GM23338 (cell line): ENCODE results near the gene KDM7A. TPM values are rescaled to one million over a fixed set of nuclear protein-coding genes. Genes with fewer than 3 reads are reported as not detected.

ENCODE experiments used
- ATAC-seq: fragments of 200-7000 bp; cut with Tn5 transposase; 3 replicates; pipeline ENCODE4 v1.9.1; 2020
- DNase-seq: peaks from one replicate; pipeline ENCODE4 v3.0.0-alpha.2; 2015; ENCODE audit warnings: low spot score
- H2AFZ ChIP-seq: fragments of 200-600 bp; sonication (generic); 2 replicates; pipeline ENCODE4 v1.8.0; 2016; ENCODE audit warnings: antibody characterized with exemption, mild to moderate bottlenecking, moderate library complexity
- H3F3A ChIP-seq: fragments of 200-600 bp; sonication (generic); replicated peaks from 2 replicates; pipeline ENCODE4 v1.8.0; 2017; ENCODE audit warnings: antibody characterized with exemption, mixed run types, low read depth
- H3K27ac ChIP-seq: fragments of 200-600 bp; sonication (generic); 2 replicates; pipeline ENCODE4 v1.6.1; 2016; ENCODE audit warnings: low read depth
- H3K27me3 ChIP-seq: fragments of 200-600 bp; sonication (generic); 2 replicates; pipeline ENCODE4 v1.8.0; 2016; ENCODE audit warnings: mild to moderate bottlenecking, mixed run types, moderate library complexity; ENCODE audit not compliant: insufficient read depth
- H3K36me3 ChIP-seq: fragments of 200-600 bp; sonication (generic); 2 replicates; pipeline ENCODE4 v1.8.0; 2016; ENCODE audit warnings: mild to moderate bottlenecking; ENCODE audit not compliant: insufficient read depth
- H3K4me1 ChIP-seq: fragments of 200-600 bp; sonication (generic); 2 replicates; pipeline ENCODE4 v1.8.0; 2016; ENCODE audit warnings: mild to moderate bottlenecking, moderate library complexity; ENCODE audit not compliant: insufficient read depth
- H3K4me2 ChIP-seq: fragments of 200-600 bp; sonication (generic); 2 replicates; pipeline ENCODE4 v1.7.1; 2017; ENCODE audit warnings: mixed run types
- H3K4me3 ChIP-seq: fragments of 200-600 bp; sonication (generic); 2 replicates; pipeline ENCODE4 v1.6.1; 2016; ENCODE audit warnings: mixed run types
- H3K79me2 ChIP-seq: fragments of 200-600 bp; sonication (generic); replicated peaks from 2 replicates; pipeline ENCODE4 v1.8.0; 2017; ENCODE audit warnings: mild to moderate bottlenecking; ENCODE audit not compliant: insufficient read depth
- H3K9me2 ChIP-seq: fragments of 200-600 bp; sonication (generic); 2 replicates; pipeline ENCODE4 v1.8.0; 2017; ENCODE audit not compliant: insufficient read depth
- H4K20me1 ChIP-seq: fragments of 200-600 bp; sonication (generic); replicated peaks from 2 replicates; pipeline ENCODE4 v1.8.0; 2017; ENCODE audit warnings: mild to moderate bottlenecking; ENCODE audit not compliant: insufficient read depth
- H3K27ac Mint-ChIP-seq: 2 replicates; pipeline ENCODE4 v1.8.0; 2020; ENCODE audit warnings: inconsistent platforms, mild to moderate bottlenecking, moderate library complexity, mixed read lengths
- H3K27me3 Mint-ChIP-seq: 3 replicates; pipeline ENCODE4 v1.8.0; 2022; ENCODE audit warnings: low read depth, mild to moderate bottlenecking, moderate library complexity, mixed read lengths, inconsistent platforms; ENCODE audit not compliant: insufficient read depth, poor library complexity
- H3K36me3 Mint-ChIP-seq: 3 replicates; pipeline ENCODE4 v1.8.0; 2021; ENCODE audit warnings: low read depth, mild to moderate bottlenecking, inconsistent platforms, moderate library complexity, mixed read lengths
- H3K4me1 Mint-ChIP-seq: 3 replicates; pipeline ENCODE4 v1.8.0; 2020; ENCODE audit warnings: mild to moderate bottlenecking, inconsistent platforms, mixed read lengths
- H3K4me3 Mint-ChIP-seq: 3 replicates; pipeline ENCODE4 v1.8.0; 2021; ENCODE audit warnings: moderate library complexity, mild to moderate bottlenecking, inconsistent platforms, mixed read lengths
- H3K9me3 Mint-ChIP-seq: 3 replicates; pipeline ENCODE4 v1.8.0; 2020; ENCODE audit warnings: moderate library complexity, mild to moderate bottlenecking, inconsistent platforms, mixed read lengths
- CREB1 ChIP-seq: fragments of 250-450 bp; sonication (Bioruptor Pico); IDR thresholded peaks from 2 replicates; pipeline ENCODE4 v1.5.0; 2020; ENCODE audit warnings: low read depth, mild to moderate bottlenecking, moderate library complexity
- CTCF ChIP-seq, 2 experiments: fragments of 200-600 bp in 1 of 2; sonication (generic) in 1 of 2; conservative IDR thresholded peaks; 2 replicates each; pipeline versions ENCODE4 v1.5.1 to v1.6.1; 2016 to 2017; ENCODE audit warnings: antibody characterized with exemption in 2 of 2, low read depth in 2 of 2, mild to moderate bottlenecking in 2 of 2, moderate library complexity in 1 of 2
- EZH2 ChIP-seq: fragments of 200-600 bp; sonication (generic); IDR thresholded peaks from one replicate; pipeline ENCODE4 v1.8.0; 2017; ENCODE audit warnings: antibody characterized with exemption, mild to moderate bottlenecking, low read depth; ENCODE audit not compliant: unreplicated experiment
- EZH2phosphoT487 ChIP-seq: fragments of 200-600 bp; sonication (generic); IDR thresholded peaks from one replicate; pipeline ENCODE4 v1.8.1; 2018; ENCODE audit warnings: antibody characterized with exemption; ENCODE audit not compliant: unreplicated experiment
- JUNB ChIP-seq: IDR thresholded peaks from one replicate; pipeline ENCODE4 v1.6.1; 2016; ENCODE audit warnings: antibody characterized with exemption; ENCODE audit not compliant: unreplicated experiment
- NANOG ChIP-seq: IDR thresholded peaks from 2 replicates; pipeline ENCODE4 v1.6.1; 2016; ENCODE audit warnings: antibody characterized with exemption, borderline replicate concordance
- POLR2AphosphoS5 ChIP-seq: IDR thresholded peaks from 2 replicates; pipeline ENCODE4 v1.6.1; 2016; ENCODE audit warnings: antibody characterized with exemption, low read depth
- STAT1 ChIP-seq: IDR thresholded peaks from one replicate; pipeline ENCODE4 v1.6.1; 2016; ENCODE audit warnings: antibody characterized with exemption; ENCODE audit not compliant: unreplicated experiment
- ZNF114 ChIP-seq: fragments of 250-450 bp; sonication (Bioruptor Pico); IDR thresholded peaks from 2 replicates; pipeline ENCODE4 v1.5.0; 2020; ENCODE audit warnings: mild to moderate bottlenecking, moderate library complexity
- ZNF331 ChIP-seq: fragments of 250-450 bp; sonication (Bioruptor Pico); IDR thresholded peaks from 2 replicates; pipeline ENCODE4 v1.5.0; 2020; ENCODE audit warnings: low read depth, mild to moderate bottlenecking, moderate library complexity
- ZNF462 ChIP-seq: fragments of 250-450 bp; sonication (Bioruptor Pico); IDR thresholded peaks from 2 replicates; pipeline ENCODE4 v1.5.0; 2020; ENCODE audit warnings: mild to moderate bottlenecking, moderate library complexity
- polyA plus RNA-seq: library from polyadenylated mRNA; unstranded; fragments of >200 nt; fragmentation: Nextera tagmentation; extraction: Ambion mirVana; gene quantifications from 2 replicates; pipeline ENCODE4 v1.2.1, GENCODE V29; 2016
- total RNA-seq: library from RNA; depleted of rRNA; stranded (reverse); fragments of >200 nt; shearing (Covaris generic); gene quantifications from 2 replicates; pipeline ENCODE4 v1.2.3, GENCODE V29; 2014
- TF ChIP-seq, protein P1 (sequence below): IDR thresholded peaks from 2 replicates; pipeline ENCODE4 v1.6.1; 2016; ENCODE audit warnings: antibody characterized with exemption
- TF ChIP-seq, protein P2 (sequence below): IDR thresholded peaks from one replicate; pipeline ENCODE4 v1.6.1; 2018; ENCODE audit warnings: antibody characterized with exemption; ENCODE audit not compliant: unreplicated experiment

The KDM7A gene
- total and polyA plus RNA-seq, 2 experiments from 2014 or later, result 2.3 to 10.8 TPM

DNA sequence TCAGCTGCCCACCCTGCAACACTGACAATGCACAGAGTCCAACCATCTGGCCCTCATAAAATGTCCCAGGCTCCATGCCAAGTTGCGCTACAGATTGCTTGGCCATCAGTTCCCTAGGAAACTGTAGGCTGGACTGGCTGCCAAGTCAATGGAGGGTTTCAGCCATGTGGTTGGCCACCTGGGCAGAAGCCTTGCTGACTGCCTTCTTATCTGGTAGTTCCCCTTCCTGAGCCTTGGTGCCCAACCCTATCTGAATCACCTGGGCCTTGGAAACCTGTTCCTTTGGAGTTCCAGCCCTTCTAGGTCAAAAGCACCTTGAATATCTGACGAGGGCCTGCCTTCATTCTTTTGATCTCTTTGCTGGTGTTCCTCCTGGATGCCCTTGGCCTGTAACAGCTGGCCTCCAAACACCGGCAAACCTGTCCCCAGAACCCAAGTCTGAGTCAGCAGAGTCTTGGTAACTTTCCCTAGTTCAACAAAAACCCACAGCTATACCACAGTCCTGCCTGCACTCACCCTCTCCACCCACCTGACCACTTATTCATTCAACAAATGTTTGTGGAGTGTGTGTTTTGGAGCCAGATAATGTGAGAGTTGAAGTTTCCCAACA, 37.4 kb upstream of the KDM7A start:
- H3K9me2 ChIP-seq, result peaks cover 15% of the 10 kb centered on the region
- H3K36me3 Mint-ChIP-seq, result peaks cover 5% of the 10 kb centered on the region; the same call in 1 of the 3 replicates
- no peak overlapping the region for H3K27ac Mint-ChIP-seq
- no peaks in the 10 kb centered on the region for H3K79me2 ChIP-seq
- H3K4me2 ChIP-seq, result no peak overlapping the region
- H3K4me3 ChIP-seq, result no peak overlapping the region
- no peaks in the 10 kb centered on the region for H3F3A ChIP-seq
- no peak for DNase-seq
- no peak for ATAC-seq
- no peak overlapping the region for H2AFZ ChIP-seq
- H3K9me3 Mint-ChIP-seq, result peaks cover 14% of the 10 kb centered on the region; the same call in 2 of the 3 replicates
- no peak overlapping the region for H3K4me3 Mint-ChIP-seq
- H3K4me1 ChIP-seq, result no peaks in the 10 kb centered on the region
- no peak overlapping the region for H3K27ac ChIP-seq
- H3K27me3 Mint-ChIP-seq, result peaks cover 2% of the 10 kb centered on the region
- H4K20me1 ChIP-seq, result no peaks in the 10 kb centered on the region; the same call in 1 of the 2 replicates
- peaks cover 2% of the 10 kb centered on the region; the same call in 2 of the 3 replicates for H3K4me1 Mint-ChIP-seq
- H3K36me3 ChIP-seq, result no peaks in the 10 kb centered on the region
- no peaks in the 10 kb centered on the region for H3K27me3 ChIP-seq
- TF ChIP-seq, protein P1, sequence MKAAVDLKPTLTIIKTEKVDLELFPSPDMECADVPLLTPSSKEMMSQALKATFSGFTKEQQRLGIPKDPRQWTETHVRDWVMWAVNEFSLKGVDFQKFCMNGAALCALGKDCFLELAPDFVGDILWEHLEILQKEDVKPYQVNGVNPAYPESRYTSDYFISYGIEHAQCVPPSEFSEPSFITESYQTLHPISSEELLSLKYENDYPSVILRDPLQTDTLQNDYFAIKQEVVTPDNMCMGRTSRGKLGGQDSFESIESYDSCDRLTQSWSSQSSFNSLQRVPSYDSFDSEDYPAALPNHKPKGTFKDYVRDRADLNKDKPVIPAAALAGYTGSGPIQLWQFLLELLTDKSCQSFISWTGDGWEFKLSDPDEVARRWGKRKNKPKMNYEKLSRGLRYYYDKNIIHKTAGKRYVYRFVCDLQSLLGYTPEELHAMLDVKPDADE, result no peak
- TF ChIP-seq EZH2phosphoT487 (no peak), ZNF114 (CRISPR knock-in tag) (no peak), ZNF462 (CRISPR knock-in tag) (no peak), CREB1 (no peak), ZNF331 (CRISPR knock-in tag) (no peak), NANOG (no peak), JUNB (no peak), EZH2 (no peak), STAT1 (no peak), POLR2AphosphoS5 (no peak), CTCF (conservative IDR thresholded peaks at IDR 0.05; ENCODE audit: low read depth in 2 of 2) (no peak)
- TF ChIP-seq, protein P2, sequence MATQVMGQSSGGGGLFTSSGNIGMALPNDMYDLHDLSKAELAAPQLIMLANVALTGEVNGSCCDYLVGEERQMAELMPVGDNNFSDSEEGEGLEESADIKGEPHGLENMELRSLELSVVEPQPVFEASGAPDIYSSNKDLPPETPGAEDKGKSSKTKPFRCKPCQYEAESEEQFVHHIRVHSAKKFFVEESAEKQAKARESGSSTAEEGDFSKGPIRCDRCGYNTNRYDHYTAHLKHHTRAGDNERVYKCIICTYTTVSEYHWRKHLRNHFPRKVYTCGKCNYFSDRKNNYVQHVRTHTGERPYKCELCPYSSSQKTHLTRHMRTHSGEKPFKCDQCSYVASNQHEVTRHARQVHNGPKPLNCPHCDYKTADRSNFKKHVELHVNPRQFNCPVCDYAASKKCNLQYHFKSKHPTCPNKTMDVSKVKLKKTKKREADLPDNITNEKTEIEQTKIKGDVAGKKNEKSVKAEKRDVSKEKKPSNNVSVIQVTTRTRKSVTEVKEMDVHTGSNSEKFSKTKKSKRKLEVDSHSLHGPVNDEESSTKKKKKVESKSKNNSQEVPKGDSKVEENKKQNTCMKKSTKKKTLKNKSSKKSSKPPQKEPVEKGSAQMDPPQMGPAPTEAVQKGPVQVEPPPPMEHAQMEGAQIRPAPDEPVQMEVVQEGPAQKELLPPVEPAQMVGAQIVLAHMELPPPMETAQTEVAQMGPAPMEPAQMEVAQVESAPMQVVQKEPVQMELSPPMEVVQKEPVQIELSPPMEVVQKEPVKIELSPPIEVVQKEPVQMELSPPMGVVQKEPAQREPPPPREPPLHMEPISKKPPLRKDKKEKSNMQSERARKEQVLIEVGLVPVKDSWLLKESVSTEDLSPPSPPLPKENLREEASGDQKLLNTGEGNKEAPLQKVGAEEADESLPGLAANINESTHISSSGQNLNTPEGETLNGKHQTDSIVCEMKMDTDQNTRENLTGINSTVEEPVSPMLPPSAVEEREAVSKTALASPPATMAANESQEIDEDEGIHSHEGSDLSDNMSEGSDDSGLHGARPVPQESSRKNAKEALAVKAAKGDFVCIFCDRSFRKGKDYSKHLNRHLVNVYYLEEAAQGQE, result no peak
